ENCODE results near the gene CDC7.

The CDC7 gene

GRCh38 chr1:91552091-91552490 lies 51.4 kb downstream of the CDC7 start:
- H3K4me3 ChIP-seq (ENCODE audit: control insufficient read depth in 1 of 7, extremely low read depth in 1 of 7, insufficient read depth in 4 of 7, low read depth in 2 of 7, low read length in 6 of 7), result no peak overlapping the region
- peaks cover 0 to 2% (median 0%) of the 10 kb centered on the region in 5 experiments for H3K9me3 ChIP-seq (ENCODE audit: control extremely low read depth in 1 of 5, control insufficient read depth in 4 of 5, insufficient read depth in 2 of 5, low read depth in 1 of 5, low read length in 4 of 5)
- ChIA-PET POLR2A (no interaction called here), CTCF (interaction anchor here (0.7 kb wide), 1 partner anchor 9 kb away, joined by 3 read pairs; no protein-coding TSS in a partner anchor)
- DNase-seq, result no peak
- H3K36me3 ChIP-seq (ENCODE audit: control insufficient read depth in 4 of 4, insufficient read depth in 4 of 4, low read length in 3 of 4), result no peaks in the 10 kb centered on the region
- no peak overlapping the region for H3K27ac ChIP-seq (ENCODE audit: insufficient read depth in 1 of 2, low read depth in 1 of 2, low read length in 2 of 2, poor library complexity in 1 of 2, severe bottlenecking in 2 of 2)
- no peaks in the 10 kb centered on the region for H3K27me3 ChIP-seq (replicated peaks in 2 of 5; ENCODE audit: control insufficient read depth in 4 of 5, insufficient read depth in 5 of 5, low read length in 4 of 5)
- H3K4me1 ChIP-seq (ENCODE audit: control extremely low read depth in 1 of 4, control insufficient read depth in 4 of 4, insufficient read depth in 4 of 4, low read length in 3 of 4), result peaks cover 13 to 29% (median 25%) of the 10 kb centered on the region in 4 experiments

- Histone ChIP-seq H3K27me3 (replicated peaks in 2 of 5; ENCODE audit: control insufficient read depth in 4 of 5, insufficient read depth in 5 of 5, low read length in 4 of 5) (no peaks in the 10 kb centered on the region), H3K9me3 (ENCODE audit: control extremely low read depth in 1 of 5, control insufficient read depth in 4 of 5, insufficient read depth in 2 of 5, low read depth in 1 of 5, low read length in 4 of 5) (peaks cover 0 to 2% (median 0%) of the 10 kb centered on the region in 5 experiments), H3K27ac (ENCODE audit: insufficient read depth in 1 of 2, low read depth in 1 of 2, low read length in 2 of 2, poor library complexity in 1 of 2, severe bottlenecking in 2 of 2) (no peak overlapping the region), H3K4me1 (ENCODE audit: control extremely low read depth in 1 of 4, control insufficient read depth in 4 of 4, insufficient read depth in 4 of 4, low read length in 3 of 4) (peaks cover 13 to 29% (median 25%) of the 10 kb centered on the region in 4 experiments), H3K36me3 (ENCODE audit: control insufficient read depth in 4 of 4, insufficient read depth in 4 of 4, low read length in 3 of 4) (no peaks in the 10 kb centered on the region), H3K4me3 (ENCODE audit: control insufficient read depth in 1 of 7, extremely low read depth in 1 of 7, insufficient read depth in 4 of 7, low read depth in 2 of 7, low read length in 6 of 7) (no peak overlapping the region)
- no peak for DNase-seq
- CTCF ChIA-PET, result no interaction called here
- POLR2A ChIA-PET, result no interaction called here
- no CpG with 5 or more reads among the region's 2 CpGs for WGBS (ENCODE audit: insufficient coverage)
Measured at GRCh38 chr1:91552596-91552995, 51.9 kb downstream of the CDC7 start.

- ChIA-PET CTCF (no interaction called here), POLR2A (no interaction called here)
- no peak for DNase-seq
- Histone ChIP-seq H3K4me3 (ENCODE audit: control insufficient read depth in 1 of 7, extremely low read depth in 1 of 7, insufficient read depth in 4 of 7, low read depth in 2 of 7, low read length in 6 of 7) (no peak overlapping the region), H3K27me3 (replicated peaks in 2 of 5; ENCODE audit: control insufficient read depth in 4 of 5, insufficient read depth in 5 of 5, low read length in 4 of 5) (no peaks in the 10 kb centered on the region), H3K9me3 (ENCODE audit: control extremely low read depth in 1 of 5, control insufficient read depth in 4 of 5, insufficient read depth in 2 of 5, low read depth in 1 of 5, low read length in 4 of 5) (peaks cover 0 to 2% (median 0%) of the 10 kb centered on the region in 5 experiments), H3K36me3 (ENCODE audit: control insufficient read depth in 4 of 4, insufficient read depth in 4 of 4, low read length in 3 of 4) (no peaks in the 10 kb centered on the region), H3K27ac (ENCODE audit: insufficient read depth in 1 of 2, low read depth in 1 of 2, low read length in 2 of 2, poor library complexity in 1 of 2, severe bottlenecking in 2 of 2) (no peak overlapping the region), H3K4me1 (ENCODE audit: control extremely low read depth in 1 of 4, control insufficient read depth in 4 of 4, insufficient read depth in 4 of 4, low read length in 3 of 4) (peaks cover 8 to 26% (median 24%) of the 10 kb centered on the region in 4 experiments)
- WGBS (ENCODE audit: insufficient coverage), result 100% methylated on average over 3 of the region's 3 CpGs
Measured at GRCh38 chr1:91553177-91553591, 52.5 kb downstream of the CDC7 start.

- H3K4me3 ChIP-seq (ENCODE audit: control insufficient read depth in 1 of 7, extremely low read depth in 1 of 7, insufficient read depth in 4 of 7, low read depth in 2 of 7, low read length in 6 of 7), result no peak overlapping the region
- 50% methylated on average over 6 of the region's 7 CpGs for WGBS (ENCODE audit: insufficient coverage)
- no peaks in the 10 kb centered on the region for H3K27me3 ChIP-seq (replicated peaks in 2 of 5; ENCODE audit: control insufficient read depth in 4 of 5, insufficient read depth in 5 of 5, low read length in 4 of 5)
- ChIA-PET CTCF (no interaction called here), POLR2A (no interaction called here)
- H3K27ac ChIP-seq (ENCODE audit: insufficient read depth in 1 of 2, low read depth in 1 of 2, low read length in 2 of 2, poor library complexity in 1 of 2, severe bottlenecking in 2 of 2), result no peak overlapping the region
- H3K36me3 ChIP-seq (ENCODE audit: control insufficient read depth in 4 of 4, insufficient read depth in 4 of 4, low read length in 3 of 4), result no peaks in the 10 kb centered on the region
- peaks cover 0 to 2% (median 0%) of the 10 kb centered on the region in 5 experiments for H3K9me3 ChIP-seq (ENCODE audit: control extremely low read depth in 1 of 5, control insufficient read depth in 4 of 5, insufficient read depth in 2 of 5, low read depth in 1 of 5, low read length in 4 of 5)
- DNase-seq, result no peak
- peaks cover 3 to 18% (median 14%) of the 10 kb centered on the region in 4 experiments for H3K4me1 ChIP-seq (ENCODE audit: control extremely low read depth in 1 of 4, control insufficient read depth in 4 of 4, insufficient read depth in 4 of 4, low read length in 3 of 4)
Measured at GRCh38 chr1:91555074-91555730, 54.6 kb downstream of the CDC7 start.

- H3K4me3 ChIP-seq (ENCODE audit: control insufficient read depth in 1 of 7, extremely low read depth in 1 of 7, insufficient read depth in 4 of 7, low read depth in 2 of 7, low read length in 6 of 7), result no peak overlapping the region
Measured at GRCh38 chr1:91555821-91556531, 55.3 kb downstream of the CDC7 start.

GRCh38 chr1:91556556-91556955 lies 55.9 kb downstream of the CDC7 start:
- POLR2A ChIA-PET, result no interaction called here
- no peak for DNase-seq
- H3K27ac ChIP-seq (ENCODE audit: insufficient read depth in 1 of 2, low read depth in 1 of 2, low read length in 2 of 2, poor library complexity in 1 of 2, severe bottlenecking in 2 of 2), result no peak overlapping the region

More at GRCh38 chr1:91555821-91556531, 55.3 kb downstream of the CDC7 start:
- peaks cover 3 to 23% (median 17%) of the 10 kb centered on the region in 4 experiments for H3K4me1 ChIP-seq (ENCODE audit: control extremely low read depth in 1 of 4, control insufficient read depth in 4 of 4, insufficient read depth in 4 of 4, low read length in 3 of 4)
- no peak overlapping the region for H3K27ac ChIP-seq (ENCODE audit: insufficient read depth in 1 of 2, low read depth in 1 of 2, low read length in 2 of 2, poor library complexity in 1 of 2, severe bottlenecking in 2 of 2)
- ChIA-PET POLR2A (no interaction called here), CTCF (no interaction called here)
- 33% methylated on average over 3 of the region's 7 CpGs for WGBS (ENCODE audit: insufficient coverage)
- H3K9me3 ChIP-seq (ENCODE audit: control extremely low read depth in 1 of 5, control insufficient read depth in 4 of 5, insufficient read depth in 2 of 5, low read depth in 1 of 5, low read length in 4 of 5), result no peaks in the 10 kb centered on the region
- H3K27me3 ChIP-seq (replicated peaks in 2 of 5; ENCODE audit: control insufficient read depth in 4 of 5, insufficient read depth in 5 of 5, low read length in 4 of 5), result no peaks in the 10 kb centered on the region
- DNase-seq, result peak; percentile 77 to 88 (median 86)
- no peaks in the 10 kb centered on the region for H3K36me3 ChIP-seq (ENCODE audit: control insufficient read depth in 4 of 4, insufficient read depth in 4 of 4, low read length in 3 of 4)

GRCh38 chr1:91557039-91557690 lies 56.5 kb downstream of the CDC7 start:
- no peak overlapping the region for H3K4me3 ChIP-seq (ENCODE audit: control insufficient read depth in 1 of 7, extremely low read depth in 1 of 7, insufficient read depth in 4 of 7, low read depth in 2 of 7, low read length in 6 of 7)
- no peaks in the 10 kb centered on the region for H3K27me3 ChIP-seq (replicated peaks in 2 of 5; ENCODE audit: control insufficient read depth in 4 of 5, insufficient read depth in 5 of 5, low read length in 4 of 5)
- peaks cover 6 to 31% (median 20%) of the 10 kb centered on the region in 4 experiments for H3K4me1 ChIP-seq (ENCODE audit: control extremely low read depth in 1 of 4, control insufficient read depth in 4 of 4, insufficient read depth in 4 of 4, low read length in 3 of 4)
- ChIA-PET POLR2A (no interaction called here), CTCF (interaction anchor here (1.2 to 1.4 kb wide), 2 partner anchors 27 to 155 kb away, joined by 3 to 4 read pairs; no protein-coding TSS in a partner anchor)
- WGBS (ENCODE audit: insufficient coverage), result 94% methylated on average over 5 of the region's 5 CpGs
- H3K9me3 ChIP-seq (ENCODE audit: control extremely low read depth in 1 of 5, control insufficient read depth in 4 of 5, insufficient read depth in 2 of 5, low read depth in 1 of 5, low read length in 4 of 5), result no peaks in the 10 kb centered on the region
- no peak overlapping the region for H3K27ac ChIP-seq (ENCODE audit: insufficient read depth in 1 of 2, low read depth in 1 of 2, low read length in 2 of 2, poor library complexity in 1 of 2, severe bottlenecking in 2 of 2)
- no peak for DNase-seq
- H3K36me3 ChIP-seq (ENCODE audit: control insufficient read depth in 4 of 4, insufficient read depth in 4 of 4, low read length in 3 of 4), result no peaks in the 10 kb centered on the region

More at GRCh38 chr1:91556556-91556955, 55.9 kb downstream of the CDC7 start:
- H3K36me3 ChIP-seq (ENCODE audit: control insufficient read depth in 4 of 4, insufficient read depth in 4 of 4, low read length in 3 of 4), result no peaks in the 10 kb centered on the region
- CTCF ChIA-PET, result interaction anchor here (1.2 kb wide), 1 partner anchor 156 kb away, joined by 3 read pairs; no protein-coding TSS in a partner anchor
- no peaks in the 10 kb centered on the region for H3K27me3 ChIP-seq (replicated peaks in 2 of 5; ENCODE audit: control insufficient read depth in 4 of 5, insufficient read depth in 5 of 5, low read length in 4 of 5)
- peaks cover 3 to 27% (median 19%) of the 10 kb centered on the region in 4 experiments for H3K4me1 ChIP-seq (ENCODE audit: control extremely low read depth in 1 of 4, control insufficient read depth in 4 of 4, insufficient read depth in 4 of 4, low read length in 3 of 4)
- WGBS (ENCODE audit: insufficient coverage), result 100% methylated on average over 2 of the region's 2 CpGs
- no peaks in the 10 kb centered on the region for H3K9me3 ChIP-seq (ENCODE audit: control extremely low read depth in 1 of 5, control insufficient read depth in 4 of 5, insufficient read depth in 2 of 5, low read depth in 1 of 5, low read length in 4 of 5)
- no peak overlapping the region for H3K4me3 ChIP-seq (ENCODE audit: control insufficient read depth in 1 of 7, extremely low read depth in 1 of 7, insufficient read depth in 4 of 7, low read depth in 2 of 7, low read length in 6 of 7)
